Activated B cell treated with CpG ODN at 0.5 μM for 24 hours (primary cell): Measurements from ENCODE around the gene ANKRD34B. TPM values are rescaled to one million over a fixed set of nuclear protein-coding genes. Genes with fewer than 3 reads are reported as not detected.

Experiments used
- ATAC-seq: fragments of 200-7000 bp; cut with Tn5 transposase; one replicate; pipeline ENCODE4 v1.10.0; 2021; ENCODE audit warnings: low read depth, mild to moderate bottlenecking, moderate library complexity
- CTCF ChIA-PET: fragments of 350-600 bp; sonication (Branson Sonifier 250); formaldehyde crosslinking; loops from one replicate; lab custom pipeline; 2021; ENCODE audit warnings: antibody characterized with exemption; lab: Charles Lee
- POLR2A ChIA-PET: fragments of 350-600 bp; sonication (Branson Sonifier 250); formaldehyde crosslinking; loops from one replicate; lab custom pipeline; 2021; ENCODE audit warnings: antibody characterized with exemption; lab: Charles Lee
- DNase-seq: peaks from one replicate; pipeline ENCODE4 v3.0.0; 2022
- H3K27ac Mint-ChIP-seq: one replicate; pipeline ENCODE4 v1.8.0; 2020; ENCODE audit warnings: mixed read lengths
- H3K27me3 Mint-ChIP-seq: one replicate; pipeline ENCODE4 v1.8.0; 2021; ENCODE audit warnings: mixed read lengths
- H3K36me3 Mint-ChIP-seq: one replicate; pipeline ENCODE4 v1.8.0; 2021; ENCODE audit warnings: low read depth, mixed read lengths
- H3K4me1 Mint-ChIP-seq: one replicate; pipeline ENCODE4 v1.8.0; 2021; ENCODE audit warnings: mixed read lengths
- H3K4me3 Mint-ChIP-seq: one replicate; pipeline ENCODE4 v1.8.0; 2020; ENCODE audit warnings: mild to moderate bottlenecking, mixed read lengths
- H3K9me3 Mint-ChIP-seq: one replicate; pipeline ENCODE4 v1.8.0; 2020; ENCODE audit warnings: mixed read lengths
- intact Hi-C: fragments of 100-400 bp; cut with micrococcal nuclease; formaldehyde crosslinking; loops from one replicate; pipeline ENCODE4 v1.15.1; 2024
- total RNA-seq: library from RNA; stranded (reverse); gene quantifications from 2 replicates; pipeline ENCODE4 v1.2.3, GENCODE V29; 2022
- TF ChIP-seq, protein P1 (sequence below): fragments of 200-600 bp; IDR thresholded peaks from one replicate; pipeline ENCODE4 v1.8.0; 2022; ENCODE audit warnings: antibody characterized with exemption, mild to moderate bottlenecking

ANKRD34B gene
- total RNA-seq, 1 donor from 2014 or later, result not detected

DNA sequence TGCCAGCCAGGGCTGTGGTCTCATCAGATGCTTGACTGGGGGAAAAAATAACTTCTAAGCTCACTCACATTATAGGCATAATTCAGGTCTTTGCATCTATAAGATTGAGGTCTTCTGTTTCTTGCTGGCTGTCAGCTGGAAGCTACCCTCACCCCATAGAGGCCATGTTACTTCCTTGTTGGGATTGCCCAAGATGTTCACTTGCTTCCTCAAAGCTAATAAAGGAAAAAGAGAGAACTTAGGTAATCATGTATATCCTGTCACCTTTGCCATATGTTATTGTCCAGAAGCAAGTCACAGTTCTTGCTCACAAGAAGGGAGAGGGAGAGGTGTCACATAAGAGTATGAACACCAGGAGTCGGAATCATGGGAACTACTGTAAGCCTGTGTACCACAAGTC is 38.7 kb upstream of the ANKRD34B start:
- DNase-seq (no peak), ATAC-seq (no peak)
- ChIA-PET POLR2A (no interaction called here), CTCF (no interaction called here)
- Mint-ChIP-seq H3K4me1 (no peaks in the 10 kb centered on the region), H3K36me3 (no peaks in the 10 kb centered on the region), H3K4me3 (no peak overlapping the region), H3K27ac (no peak overlapping the region), H3K9me3 (peaks cover 11% of the 10 kb centered on the region), H3K27me3 (no peaks in the 10 kb centered on the region)
- TF ChIP-seq, protein P1, sequence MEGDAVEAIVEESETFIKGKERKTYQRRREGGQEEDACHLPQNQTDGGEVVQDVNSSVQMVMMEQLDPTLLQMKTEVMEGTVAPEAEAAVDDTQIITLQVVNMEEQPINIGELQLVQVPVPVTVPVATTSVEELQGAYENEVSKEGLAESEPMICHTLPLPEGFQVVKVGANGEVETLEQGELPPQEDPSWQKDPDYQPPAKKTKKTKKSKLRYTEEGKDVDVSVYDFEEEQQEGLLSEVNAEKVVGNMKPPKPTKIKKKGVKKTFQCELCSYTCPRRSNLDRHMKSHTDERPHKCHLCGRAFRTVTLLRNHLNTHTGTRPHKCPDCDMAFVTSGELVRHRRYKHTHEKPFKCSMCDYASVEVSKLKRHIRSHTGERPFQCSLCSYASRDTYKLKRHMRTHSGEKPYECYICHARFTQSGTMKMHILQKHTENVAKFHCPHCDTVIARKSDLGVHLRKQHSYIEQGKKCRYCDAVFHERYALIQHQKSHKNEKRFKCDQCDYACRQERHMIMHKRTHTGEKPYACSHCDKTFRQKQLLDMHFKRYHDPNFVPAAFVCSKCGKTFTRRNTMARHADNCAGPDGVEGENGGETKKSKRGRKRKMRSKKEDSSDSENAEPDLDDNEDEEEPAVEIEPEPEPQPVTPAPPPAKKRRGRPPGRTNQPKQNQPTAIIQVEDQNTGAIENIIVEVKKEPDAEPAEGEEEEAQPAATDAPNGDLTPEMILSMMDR, result no peak
- intact Hi-C loops, result no loop called here

DNA sequence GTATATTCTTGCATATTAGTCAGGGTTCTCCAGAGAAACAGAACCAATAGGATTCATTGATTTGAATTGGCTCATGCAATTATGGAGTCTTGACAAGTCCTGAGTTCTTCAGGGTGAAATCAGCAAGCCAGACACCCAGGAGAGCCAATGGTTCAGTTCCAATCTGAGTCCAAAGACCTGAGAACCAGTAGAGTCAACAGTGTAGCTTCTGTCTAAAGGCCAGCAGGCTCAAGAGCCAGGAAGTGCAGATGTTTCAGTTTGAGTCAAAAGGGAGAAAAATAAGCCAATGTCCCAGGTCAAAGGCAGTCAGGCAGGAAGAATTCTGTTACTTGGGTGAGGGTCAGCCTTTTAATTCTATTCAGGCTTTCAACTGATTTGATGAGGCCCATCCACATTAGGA is 37.8 kb upstream of the ANKRD34B start:
- H3K36me3 Mint-ChIP-seq, result no peaks in the 10 kb centered on the region
- no peak overlapping the region for H3K4me3 Mint-ChIP-seq
- no peaks in the 10 kb centered on the region for H3K4me1 Mint-ChIP-seq
- H3K9me3 Mint-ChIP-seq, result peaks cover 11% of the 10 kb centered on the region
- H3K27ac Mint-ChIP-seq, result no peak overlapping the region
- intact Hi-C loops, result no loop called here
- ChIA-PET POLR2A (no interaction called here), CTCF (no interaction called here)
- TF ChIP-seq, protein P1, result no peak
- ATAC-seq (no peak), DNase-seq (no peak)
- H3K27me3 Mint-ChIP-seq, result no peaks in the 10 kb centered on the region

DNA sequence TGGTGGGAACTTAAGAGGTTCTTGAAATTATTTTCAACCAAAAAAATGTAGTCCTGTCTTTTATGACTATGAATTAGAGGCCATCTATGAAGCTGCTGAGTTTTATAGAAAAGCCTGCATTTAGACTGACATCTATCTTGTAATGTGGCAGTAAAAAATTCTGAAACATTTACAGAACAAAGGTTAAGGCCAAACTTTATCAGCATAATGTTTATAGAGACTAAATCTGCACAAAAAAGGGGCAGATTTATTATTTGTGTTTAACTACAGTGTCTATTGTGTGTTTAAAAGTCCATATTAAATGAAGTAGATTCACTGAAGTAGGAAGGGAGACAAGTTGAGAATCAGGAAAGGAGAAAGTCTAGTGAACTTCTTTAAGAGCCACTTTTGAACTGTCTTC is 37.3 kb upstream of the ANKRD34B start:
- intact Hi-C loops, result no loop called here
- TF ChIP-seq, protein P1, result no peak
- DNase-seq, result no peak
- ChIA-PET CTCF (no interaction called here), POLR2A (no interaction called here)
- H3K4me3 Mint-ChIP-seq, result no peak overlapping the region
- H3K27ac Mint-ChIP-seq, result no peak overlapping the region
- ATAC-seq, result no peak
- peaks cover 11% of the 10 kb centered on the region for H3K9me3 Mint-ChIP-seq
- H3K36me3 Mint-ChIP-seq, result no peaks in the 10 kb centered on the region
- no peaks in the 10 kb centered on the region for H3K27me3 Mint-ChIP-seq
- H3K4me1 Mint-ChIP-seq, result no peaks in the 10 kb centered on the region

DNA sequence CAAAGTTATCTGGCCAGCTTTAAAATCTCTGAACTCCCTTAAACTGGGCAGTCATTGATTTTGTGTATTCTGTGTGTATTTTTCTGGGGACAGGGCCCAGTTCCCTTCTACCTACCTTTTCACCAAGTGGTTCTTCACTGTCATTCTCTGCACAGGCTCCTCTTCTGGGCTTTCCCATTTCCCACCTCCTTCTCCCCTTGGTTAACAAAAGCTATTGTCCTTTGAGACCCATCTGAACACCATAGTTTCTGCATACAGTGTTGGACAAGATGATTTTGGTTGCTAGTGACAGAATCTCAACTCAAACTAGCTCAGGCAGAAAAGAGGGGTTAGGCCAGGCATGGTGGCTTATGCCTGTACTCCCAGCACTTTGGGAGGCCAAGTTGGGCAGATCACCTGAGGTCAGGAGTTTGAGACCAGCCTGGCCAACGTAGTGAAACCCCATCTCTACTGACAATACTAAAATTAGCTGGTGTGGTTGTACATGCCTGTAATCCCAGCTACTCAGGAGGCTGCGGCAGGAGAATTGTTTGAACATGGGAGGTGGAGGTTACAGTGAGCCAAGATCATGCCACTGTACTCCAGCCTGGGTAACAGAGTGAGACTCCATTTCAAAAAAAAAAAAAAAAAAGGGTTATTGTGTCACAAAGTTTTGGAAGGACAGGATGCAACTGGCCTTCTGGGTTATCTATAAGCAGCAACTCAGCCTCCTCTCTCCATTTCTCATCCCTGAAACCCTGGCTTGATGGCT is 31.0 kb upstream of the ANKRD34B start:
- no peak overlapping the region for H3K27ac Mint-ChIP-seq
- ChIA-PET POLR2A (no interaction called here), CTCF (no interaction called here)
- H3K36me3 Mint-ChIP-seq, result no peaks in the 10 kb centered on the region
- H3K4me3 Mint-ChIP-seq, result no peak overlapping the region
- H3K27me3 Mint-ChIP-seq, result no peaks in the 10 kb centered on the region
- DNase-seq (no peak), ATAC-seq (no peak)
- intact Hi-C loops, result no loop called here
- H3K4me1 Mint-ChIP-seq, result no peaks in the 10 kb centered on the region
- no peaks in the 10 kb centered on the region for H3K9me3 Mint-ChIP-seq
- TF ChIP-seq, protein P1, result no peak

DNA sequence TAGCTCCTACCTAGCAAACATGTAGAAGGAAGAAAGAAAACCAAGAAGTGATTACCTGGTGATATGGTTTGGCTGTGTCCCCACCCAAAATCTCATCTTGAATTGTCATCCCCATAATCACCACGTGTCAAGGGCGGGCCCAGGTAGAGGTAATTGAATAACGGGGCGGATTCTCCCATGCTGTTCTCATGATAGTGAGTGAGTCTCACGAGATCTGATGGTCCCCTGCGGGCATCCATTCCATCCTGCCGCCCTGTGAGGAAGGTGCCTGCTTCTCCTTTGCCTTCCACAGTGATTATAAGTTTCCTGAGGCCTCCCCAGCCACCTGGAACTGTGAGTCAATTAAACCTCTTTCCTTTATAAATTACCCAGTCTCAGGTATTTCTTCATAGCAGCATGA is 27.4 kb upstream of the ANKRD34B start:
- POLR2A ChIA-PET, result no interaction called here

More for the DNA sequence above, 27.4 kb upstream of the ANKRD34B start:
- TF ChIP-seq, protein P1, result no peak
- DNase-seq (no peak), ATAC-seq (no peak)
- intact Hi-C loops, result no loop called here
- Mint-ChIP-seq H3K4me3 (no peak overlapping the region), H3K27me3 (no peaks in the 10 kb centered on the region), H3K4me1 (no peaks in the 10 kb centered on the region), H3K36me3 (no peaks in the 10 kb centered on the region), H3K27ac (no peak overlapping the region), H3K9me3 (no peaks in the 10 kb centered on the region)
- CTCF ChIA-PET, result no interaction called here
